Testis (tissue), 2 donors: Measurements from ENCODE around the gene PTGIS.

ENCODE experiments used
- POLR2A ChIP-seq: fragments of 450-650 bp; IDR thresholded peaks from one replicate; pipeline ENCODE4 v1.6.1; 2017; ENCODE audit warnings: antibody characterized with exemption, mild to moderate bottlenecking, moderate library complexity
- TF ChIP-seq, protein P1 (sequence below), 3 experiments: fragments of 450-650 bp in 2 of 3; fragments of 200-600 bp in 1 of 3; sonication (generic) in 1 of 3; IDR thresholded peaks; one replicate each; pipeline ENCODE4 v1.5.1; 2016 to 2019; ENCODE audit warnings: antibody characterized with exemption in 3 of 3, mild to moderate bottlenecking in 2 of 3, moderate library complexity in 1 of 3

DNA sequence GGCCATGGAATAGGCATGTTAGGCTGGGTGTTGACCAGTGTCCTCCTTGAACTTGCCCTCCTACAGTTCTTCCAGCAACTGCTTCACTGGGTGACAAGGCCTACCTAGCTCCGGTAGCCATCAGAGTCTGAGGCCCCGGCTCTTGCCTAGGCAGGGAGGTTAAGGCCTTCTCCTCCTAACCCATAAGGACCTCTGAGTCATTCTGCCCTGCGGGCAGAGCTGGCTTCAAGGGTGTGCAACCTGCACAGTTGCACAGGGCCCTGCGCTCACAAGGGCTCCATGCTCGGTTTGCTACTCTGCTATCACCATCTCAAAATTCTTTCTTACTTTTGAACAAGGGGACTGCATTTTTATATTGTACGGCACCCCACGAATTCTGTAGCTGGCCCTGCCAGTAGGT lies 103.4 kb downstream of the PTGIS start:
- TF ChIP-seq, protein P1, sequence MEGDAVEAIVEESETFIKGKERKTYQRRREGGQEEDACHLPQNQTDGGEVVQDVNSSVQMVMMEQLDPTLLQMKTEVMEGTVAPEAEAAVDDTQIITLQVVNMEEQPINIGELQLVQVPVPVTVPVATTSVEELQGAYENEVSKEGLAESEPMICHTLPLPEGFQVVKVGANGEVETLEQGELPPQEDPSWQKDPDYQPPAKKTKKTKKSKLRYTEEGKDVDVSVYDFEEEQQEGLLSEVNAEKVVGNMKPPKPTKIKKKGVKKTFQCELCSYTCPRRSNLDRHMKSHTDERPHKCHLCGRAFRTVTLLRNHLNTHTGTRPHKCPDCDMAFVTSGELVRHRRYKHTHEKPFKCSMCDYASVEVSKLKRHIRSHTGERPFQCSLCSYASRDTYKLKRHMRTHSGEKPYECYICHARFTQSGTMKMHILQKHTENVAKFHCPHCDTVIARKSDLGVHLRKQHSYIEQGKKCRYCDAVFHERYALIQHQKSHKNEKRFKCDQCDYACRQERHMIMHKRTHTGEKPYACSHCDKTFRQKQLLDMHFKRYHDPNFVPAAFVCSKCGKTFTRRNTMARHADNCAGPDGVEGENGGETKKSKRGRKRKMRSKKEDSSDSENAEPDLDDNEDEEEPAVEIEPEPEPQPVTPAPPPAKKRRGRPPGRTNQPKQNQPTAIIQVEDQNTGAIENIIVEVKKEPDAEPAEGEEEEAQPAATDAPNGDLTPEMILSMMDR (IDR thresholded peaks at IDR 0.05): no peak
- no peak for TF ChIP-seq POLR2A
